ENCODE results near the gene FECH. TPM values are rescaled to one million over a fixed set of nuclear protein-coding genes. Genes with fewer than 3 reads are reported as not detected.

Gene FECH
- total RNA-seq, 1 experiment from 2014 or later, result 16.6 TPM

GRCh38 chr18:57559314-57559713 is 27.2 kb downstream of the FECH start:
- H3K27me3 Mint-ChIP-seq (ENCODE audit: low read depth), result no peaks in the 10 kb centered on the region
- TF ChIP-seq HMGXB4 (CRISPR knock-in tag; IDR thresholded peaks at IDR 0.05) (no peak), TEAD1 (CRISPR knock-in tag; IDR thresholded peaks at IDR 0.05) (no peak), ESRRA (CRISPR knock-in tag; IDR thresholded peaks at IDR 0.05; ENCODE audit: borderline replicate concordance) (no peak), NFE2L1 (CRISPR knock-in tag; IDR thresholded peaks at IDR 0.05) (no peak), JAZF1 (CRISPR knock-in tag; IDR thresholded peaks at IDR 0.05) (no peak), MYBL2 (CRISPR knock-in tag; IDR thresholded peaks at IDR 0.05) (no peak), NR2C2 (CRISPR knock-in tag; IDR thresholded peaks at IDR 0.05) (no peak), OVOL2 (CRISPR knock-in tag; IDR thresholded peaks at IDR 0.05; ENCODE audit: borderline replicate concordance) (no peak), ZMAT4 (CRISPR knock-in tag; IDR thresholded peaks at IDR 0.05) (no peak), ATF6 (CRISPR knock-in tag; IDR thresholded peaks at IDR 0.05) (no peak), ATF3 (CRISPR knock-in tag; conservative IDR thresholded peaks at IDR 0.05) (no peak), ETV6 (CRISPR knock-in tag; IDR thresholded peaks at IDR 0.05) (no peak), ATF1 (CRISPR knock-in tag; IDR thresholded peaks at IDR 0.05) (no peak)
- DNase-seq (ENCODE audit: low spot score) (no peak), ATAC-seq (no peak)
- POLR2A ChIA-PET, result no interaction called here
- peaks cover 9% of the 10 kb centered on the region for H3K36me3 Mint-ChIP-seq
- CTCF ChIA-PET, result no interaction called here
- peaks cover 7% of the 10 kb centered on the region for H3K4me1 Mint-ChIP-seq
- no peak overlapping the region for H3K4me3 Mint-ChIP-seq
- no peak overlapping the region for H3K27ac Mint-ChIP-seq
- H3K9me3 Mint-ChIP-seq, result no peaks in the 10 kb centered on the region

- Mint-ChIP-seq H3K27me3 (ENCODE audit: low read depth) (no peaks in the 10 kb centered on the region), H3K9me3 (no peaks in the 10 kb centered on the region), H3K4me3 (no peak overlapping the region), H3K4me1 (no peaks in the 10 kb centered on the region), H3K27ac (no peak overlapping the region), H3K36me3 (peaks cover 9% of the 10 kb centered on the region)
- POLR2A ChIA-PET, result no interaction called here
- DNase-seq (ENCODE audit: low spot score) (no peak), ATAC-seq (no peak)
- TF ChIP-seq SOX15 (CRISPR knock-in tag; IDR thresholded peaks at IDR 0.05) (no peak), ZMAT4 (CRISPR knock-in tag; IDR thresholded peaks at IDR 0.05) (no peak), MAX (CRISPR knock-in tag; IDR thresholded peaks at IDR 0.05) (no peak)
- CTCF ChIA-PET, result no interaction called here
Measured at GRCh38 chr18:57555134-57555533, 31.4 kb downstream of the FECH start.

GRCh38 chr18:57550510-57550909 is 36.0 kb downstream of the FECH start:
- no peak overlapping the region for H3K4me3 Mint-ChIP-seq
- POLR2A ChIA-PET, result no interaction called here
- no peak for DNase-seq (ENCODE audit: low spot score)
- CTCF ChIA-PET, result interaction anchor here (1.2 kb wide), 1 partner anchor 11 kb away, joined by 3 read pairs; no protein-coding TSS in a partner anchor
- no peak overlapping the region for H3K27ac Mint-ChIP-seq
- ATAC-seq, result no peak
- H3K27me3 Mint-ChIP-seq (ENCODE audit: low read depth), result no peaks in the 10 kb centered on the region
- no peaks in the 10 kb centered on the region for H3K9me3 Mint-ChIP-seq
- H3K36me3 Mint-ChIP-seq, result no peaks in the 10 kb centered on the region; the same call in 1 of the 2 replicates
- H3K4me1 Mint-ChIP-seq, result no peaks in the 10 kb centered on the region
- TF ChIP-seq ZBTB43 (CRISPR knock-in tag; IDR thresholded peaks at IDR 0.05) (no peak), TEAD1 (CRISPR knock-in tag; IDR thresholded peaks at IDR 0.05) (no peak), ZNF219 (CRISPR knock-in tag; IDR thresholded peaks at IDR 0.05; ENCODE audit: borderline replicate concordance) (no peak), MYBL2 (CRISPR knock-in tag; IDR thresholded peaks at IDR 0.05) (no peak), E2F1 (CRISPR knock-in tag; IDR thresholded peaks at IDR 0.05) (no peak), ETV6 (CRISPR knock-in tag; IDR thresholded peaks at IDR 0.05) (no peak), USF2 (CRISPR knock-in tag; IDR thresholded peaks at IDR 0.05) (no peak), FOXP1 (CRISPR knock-in tag; IDR thresholded peaks at IDR 0.05; ENCODE audit: borderline replicate concordance) (no peak), ELF4 (CRISPR knock-in tag; IDR thresholded peaks at IDR 0.05; ENCODE audit: low read depth) (no peak), HMGXB4 (CRISPR knock-in tag; IDR thresholded peaks at IDR 0.05) (no peak), CREB1 (CRISPR knock-in tag; IDR thresholded peaks at IDR 0.05) (no peak)
